ENCODE results near the gene MFSD6L. TPM values are rescaled to one million over a fixed set of nuclear protein-coding genes. Genes with fewer than 3 reads are reported as not detected.

The MFSD6L gene
- total RNA-seq, 4 donors from 2014 or later, result 0.17 to 0.22 TPM; not detected in 2

DNA sequence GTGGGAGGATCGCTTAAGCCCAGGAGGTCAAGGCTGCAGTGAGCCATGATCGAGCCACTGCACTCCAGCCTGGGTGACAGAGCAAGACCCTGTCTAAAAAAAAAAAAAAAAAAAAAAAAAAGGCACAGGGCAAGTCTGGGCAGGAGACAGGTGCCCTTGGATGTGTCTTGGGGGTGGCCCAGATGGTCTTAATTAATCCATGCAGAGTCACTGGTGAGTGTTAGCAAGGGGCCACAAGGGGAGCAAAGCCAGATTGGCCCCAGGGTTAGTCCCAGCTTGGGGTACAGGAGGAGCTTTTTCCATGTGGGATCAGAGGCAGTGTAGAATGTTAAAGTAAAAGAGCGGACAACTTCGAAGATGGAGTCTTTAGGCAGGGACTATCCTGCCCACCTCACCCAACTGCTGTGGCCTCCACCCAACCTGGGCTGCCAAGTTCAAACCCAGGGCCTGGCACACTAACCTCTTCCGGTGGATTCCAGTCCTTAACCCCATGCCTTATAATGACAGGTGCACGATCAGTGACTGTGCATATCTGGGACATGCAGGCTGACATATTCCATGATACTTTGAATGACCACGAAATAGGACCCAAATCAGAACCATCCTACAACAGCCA is 32.2 kb upstream of the MFSD6L start:
- TF ChIP-seq, protein P1, sequence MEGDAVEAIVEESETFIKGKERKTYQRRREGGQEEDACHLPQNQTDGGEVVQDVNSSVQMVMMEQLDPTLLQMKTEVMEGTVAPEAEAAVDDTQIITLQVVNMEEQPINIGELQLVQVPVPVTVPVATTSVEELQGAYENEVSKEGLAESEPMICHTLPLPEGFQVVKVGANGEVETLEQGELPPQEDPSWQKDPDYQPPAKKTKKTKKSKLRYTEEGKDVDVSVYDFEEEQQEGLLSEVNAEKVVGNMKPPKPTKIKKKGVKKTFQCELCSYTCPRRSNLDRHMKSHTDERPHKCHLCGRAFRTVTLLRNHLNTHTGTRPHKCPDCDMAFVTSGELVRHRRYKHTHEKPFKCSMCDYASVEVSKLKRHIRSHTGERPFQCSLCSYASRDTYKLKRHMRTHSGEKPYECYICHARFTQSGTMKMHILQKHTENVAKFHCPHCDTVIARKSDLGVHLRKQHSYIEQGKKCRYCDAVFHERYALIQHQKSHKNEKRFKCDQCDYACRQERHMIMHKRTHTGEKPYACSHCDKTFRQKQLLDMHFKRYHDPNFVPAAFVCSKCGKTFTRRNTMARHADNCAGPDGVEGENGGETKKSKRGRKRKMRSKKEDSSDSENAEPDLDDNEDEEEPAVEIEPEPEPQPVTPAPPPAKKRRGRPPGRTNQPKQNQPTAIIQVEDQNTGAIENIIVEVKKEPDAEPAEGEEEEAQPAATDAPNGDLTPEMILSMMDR (IDR thresholded peaks at IDR 0.05; ENCODE audit: low read depth), result no peak

DNA sequence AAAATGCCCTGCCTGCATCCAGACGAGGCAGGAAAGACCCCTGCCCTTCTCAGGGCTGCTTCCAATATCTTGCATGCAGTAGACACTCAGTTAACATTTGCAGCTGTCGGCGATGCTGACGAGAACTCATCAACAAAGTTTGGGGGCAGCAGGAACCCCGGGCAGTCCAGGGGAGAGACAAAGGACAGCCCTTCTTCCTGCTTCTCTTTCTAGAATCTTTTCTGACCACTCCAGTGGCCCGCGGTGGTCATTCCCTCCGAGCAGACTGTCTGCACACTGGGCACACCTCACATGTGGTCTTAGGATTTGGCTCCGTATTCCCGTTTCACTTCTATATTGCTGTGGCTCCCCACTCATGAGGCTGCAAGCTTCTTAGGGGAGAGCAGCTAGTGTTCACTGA is 31.0 kb upstream of the MFSD6L start:
- TF ChIP-seq, protein P1 (IDR thresholded peaks at IDR 0.05; ENCODE audit: low read depth), result no peak

GRCh38 chr17:8829036-8829941 is 30.1 kb upstream of the MFSD6L start:
- TF ChIP-seq, protein P1 (IDR thresholded peaks at IDR 0.05; ENCODE audit: low read depth), result no peak

DNA sequence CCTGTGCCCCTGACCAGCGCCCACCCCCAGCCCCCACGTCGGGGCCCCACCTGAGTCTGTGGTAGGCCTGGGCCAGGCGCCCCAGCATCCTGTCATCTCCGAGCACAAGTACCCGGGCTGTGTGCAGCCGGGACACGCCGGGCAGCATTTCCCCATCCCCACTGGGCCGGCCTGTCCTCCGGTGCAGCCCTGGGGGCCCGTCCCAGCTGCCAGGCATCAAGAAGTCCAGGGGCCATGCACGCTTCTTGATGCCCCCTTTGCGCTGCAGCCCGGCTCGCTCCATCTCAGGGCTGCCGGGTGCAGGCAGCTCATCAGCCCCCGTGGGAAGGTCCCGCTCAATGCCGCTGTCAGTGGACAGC is 29.3 kb upstream of the MFSD6L start:
- TF ChIP-seq, protein P1 (IDR thresholded peaks at IDR 0.05; ENCODE audit: low read depth), result no peak

DNA sequence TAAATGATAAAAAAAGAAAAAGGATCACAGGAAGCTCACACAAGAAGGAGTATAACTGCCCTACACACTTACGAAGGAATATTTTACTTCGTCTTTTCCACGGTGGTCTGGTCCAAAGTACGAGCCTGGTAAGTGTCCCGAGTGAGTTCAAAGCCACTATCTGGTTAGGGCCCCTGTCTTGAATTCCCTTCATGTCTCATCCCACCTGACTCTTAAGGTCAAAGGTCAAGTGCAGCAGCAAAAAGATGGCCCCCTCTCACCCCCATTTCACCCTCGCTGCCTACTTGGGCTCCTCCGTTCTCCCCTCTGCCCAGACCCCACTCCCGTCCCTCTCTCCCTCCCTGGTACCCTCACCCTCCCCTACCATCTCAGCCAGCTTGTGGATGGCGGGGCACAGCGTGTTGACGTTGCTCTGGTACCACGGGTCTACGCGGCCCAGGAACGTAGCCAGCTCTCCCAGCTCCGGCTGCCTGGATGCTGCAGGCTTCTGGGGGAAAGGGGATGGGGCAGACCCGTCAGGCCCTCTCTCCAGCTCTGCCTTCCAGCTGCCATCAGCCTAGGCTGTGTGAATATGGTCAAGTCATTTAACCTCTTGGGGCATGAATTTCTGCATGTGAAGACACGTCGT is 27.8 kb upstream of the MFSD6L start:
- TF ChIP-seq, protein P1 (IDR thresholded peaks at IDR 0.05; ENCODE audit: low read depth), result no peak

GRCh38 chr17:8825802-8826201 is 26.6 kb upstream of the MFSD6L start:
- TF ChIP-seq, protein P1 (IDR thresholded peaks at IDR 0.05; ENCODE audit: low read depth), result no peak

GRCh38 chr17:8823279-8823678 is 24.1 kb upstream of the MFSD6L start:
- TF ChIP-seq, protein P1 (IDR thresholded peaks at IDR 0.05; ENCODE audit: low read depth), result no peak
